Pancreas (tissue), 10 donors: ENCODE measurements around the gene GRIN3B. TPM values are rescaled to one million over a fixed set of nuclear protein-coding genes. Genes with fewer than 3 reads are reported as not detected.

Experiments
- ATAC-seq, 4 donors: fragments of 200-7000 bp; cut with Tn5 transposase; one replicate each; pipeline versions ENCODE4 v1.8.0 to v1.9.1; 2020; ENCODE audit warnings: mild to moderate bottlenecking in 4 of 4, moderate library complexity in 4 of 4
- DNase-seq, 6 donors: peaks; one replicate each; pipeline ENCODE4 v3.0.0-alpha.2; 2020
- FAIRE-seq: peaks from 2 replicates; lab custom pipeline; 2012; peaks lifted over from hg19 to GRCh38; lab: Jason Lieb, UNC
- H3K27ac ChIP-seq, 4 donors: fragments of 200-600 bp; sonication (generic); 1 replicate in 3 of 4; 2 replicates in 1 of 4; pipeline versions ENCODE4 v1.5.0 to v1.8.0; 2020
- H3K27me3 ChIP-seq, 4 donors: fragments of 200-600 bp; one replicate each; pipeline ENCODE4 v1.8.0; 2021
- H3K36me3 ChIP-seq, 3 donors: fragments of 200-600 bp; sonication (generic) in 1 of 3; one replicate each; pipeline versions ENCODE4 v1.5.0 to v1.8.0; 2020 to 2021
- H3K4me1 ChIP-seq, 3 donors: fragments of 200-600 bp; one replicate each; pipeline ENCODE4 v1.8.0; 2021
- H3K4me3 ChIP-seq, 4 donors: fragments of 200-600 bp; sonication (generic) in 2 of 4; one replicate each; pipeline versions ENCODE4 v1.5.0 to v1.8.0; 2020 to 2021
- H3K9me3 ChIP-seq, 4 donors: fragments of 200-600 bp; one replicate each; pipeline ENCODE4 v1.8.0; 2021
- WGBS, 2 donors: extraction: QIAGEN DNeasy Blood & Tissue Kit; methylation state at CpG; one replicate each; pipeline ENCODE4 v1.1.7; 2013; 5-methylcytosine and 5-hydroxymethylcytosine counted together
- intact Hi-C, 3 donors: fragments of 100-400 bp; cut with DNase I; formaldehyde crosslinking; loops; one replicate each; pipeline versions ENCODE4 v1.11.1 to v1.14.2; 2022
- polyA plus RNA-seq, 2 donors: library from polyadenylated mRNA; stranded (reverse); fragments of 200-250 nt; gene quantifications; one replicate each; pipeline ENCODE4 v1.2.3, GENCODE V29; 2013
- total RNA-seq, 6 donors: library from RNA; stranded (reverse); fragmentation: NEBNext Ultra II Directional in 4 of 6; extraction: Animal tissue kit (Norgen Biotek cat#: 25700) in 4 of 6; gene quantifications; one replicate each; pipeline versions ENCODE4 v1.2.1 to v1.2.4, GENCODE V29; 2021 to 2023
- TF ChIP-seq, protein P1 (sequence below), 4 donors: fragments of 200-600 bp; sonication (generic) in 3 of 4; IDR thresholded peaks; one replicate each; pipeline versions ENCODE4 v1.5.0 to v1.8.0; 2021; ENCODE audit warnings: antibody characterized with exemption in 4 of 4
- donor health status: healthy with polysubstance abuse.
- donor health status: DM: no; HTN: no; CAD: no; lungs with moderate emphysema.
- donor health status: DM: no; HTN: no; CAD: no.
- donor health status: control.
- donor health status: control.
- donor health status: Bipolar disorder and iron deficiency.
- donor health status: DM: yes; HTN: yes; CAD: no.
- donor health status: DM: no; HTN: no; CAD: no.
- donor health status: DM: no; HTN: no; CAD: no.
- donor health status: DM: yes; HTN: yes; CAD: no.

Gene GRIN3B
- total and polyA plus RNA-seq, 8 donors, result 0.08 to 0.09 TPM; not detected in 6

DNA sequence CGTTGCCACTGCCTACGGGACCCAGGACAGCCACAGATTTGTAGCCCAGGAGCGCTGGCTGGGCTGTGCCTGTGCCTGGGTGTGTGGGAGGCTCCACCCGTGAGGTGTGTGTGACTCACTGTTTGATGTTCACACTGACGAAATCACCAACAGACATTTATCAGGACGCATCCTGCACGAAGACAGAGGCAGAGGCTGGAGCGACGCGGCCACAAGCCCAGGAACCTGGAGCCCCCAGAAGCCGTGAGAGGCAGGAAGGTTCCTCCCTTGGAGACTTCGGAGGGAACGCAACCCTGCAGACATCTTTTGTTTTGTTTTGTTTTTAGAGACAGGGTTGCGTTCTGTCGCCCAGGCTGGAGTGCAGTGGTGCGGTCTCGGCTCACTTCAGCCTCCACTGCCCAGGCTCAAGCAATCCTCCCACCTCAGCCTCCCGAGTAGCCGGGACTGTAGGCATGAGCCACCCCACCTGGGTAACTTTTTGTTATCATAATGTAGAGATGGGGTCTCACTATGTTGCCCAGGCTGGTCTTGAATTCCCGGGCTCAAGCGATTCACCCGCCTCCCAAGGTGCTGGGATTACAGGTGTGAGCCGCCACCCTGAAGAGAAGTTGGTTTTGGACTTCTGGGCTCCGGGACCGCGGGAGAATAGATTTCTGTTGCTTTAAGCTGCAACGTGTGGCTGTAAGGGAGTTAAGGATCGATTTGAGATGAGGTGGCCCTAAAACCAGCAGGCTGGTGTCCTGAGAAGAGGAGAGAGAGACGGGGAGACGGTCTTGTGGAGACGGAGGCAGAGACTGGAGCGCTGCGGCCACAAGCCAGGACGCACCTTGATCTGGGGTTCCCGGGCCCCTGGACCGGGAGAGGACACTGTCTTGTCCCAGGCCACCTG is 41.0 kb upstream of the GRIN3B start:
- no peaks in the 10 kb centered on the region for H3K36me3 ChIP-seq
- no peak for ATAC-seq
- intact Hi-C loops, result no loop called here
- no peaks in the 10 kb centered on the region for H3K27me3 ChIP-seq
- WGBS, 2 donors, result 87 to 90% methylated on average over 36 of the region's 36 CpGs
- TF ChIP-seq, protein P1, sequence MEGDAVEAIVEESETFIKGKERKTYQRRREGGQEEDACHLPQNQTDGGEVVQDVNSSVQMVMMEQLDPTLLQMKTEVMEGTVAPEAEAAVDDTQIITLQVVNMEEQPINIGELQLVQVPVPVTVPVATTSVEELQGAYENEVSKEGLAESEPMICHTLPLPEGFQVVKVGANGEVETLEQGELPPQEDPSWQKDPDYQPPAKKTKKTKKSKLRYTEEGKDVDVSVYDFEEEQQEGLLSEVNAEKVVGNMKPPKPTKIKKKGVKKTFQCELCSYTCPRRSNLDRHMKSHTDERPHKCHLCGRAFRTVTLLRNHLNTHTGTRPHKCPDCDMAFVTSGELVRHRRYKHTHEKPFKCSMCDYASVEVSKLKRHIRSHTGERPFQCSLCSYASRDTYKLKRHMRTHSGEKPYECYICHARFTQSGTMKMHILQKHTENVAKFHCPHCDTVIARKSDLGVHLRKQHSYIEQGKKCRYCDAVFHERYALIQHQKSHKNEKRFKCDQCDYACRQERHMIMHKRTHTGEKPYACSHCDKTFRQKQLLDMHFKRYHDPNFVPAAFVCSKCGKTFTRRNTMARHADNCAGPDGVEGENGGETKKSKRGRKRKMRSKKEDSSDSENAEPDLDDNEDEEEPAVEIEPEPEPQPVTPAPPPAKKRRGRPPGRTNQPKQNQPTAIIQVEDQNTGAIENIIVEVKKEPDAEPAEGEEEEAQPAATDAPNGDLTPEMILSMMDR (IDR thresholded peaks at IDR 0.05), result no peak
- H3K27ac ChIP-seq, result no peak overlapping the region
- H3K9me3 ChIP-seq, result no peaks in the 10 kb centered on the region
- no peak for FAIRE-seq
- no peak overlapping the region for H3K4me3 ChIP-seq
- DNase-seq, result no peak
- H3K4me1 ChIP-seq, result no peaks in the 10 kb centered on the region

DNA sequence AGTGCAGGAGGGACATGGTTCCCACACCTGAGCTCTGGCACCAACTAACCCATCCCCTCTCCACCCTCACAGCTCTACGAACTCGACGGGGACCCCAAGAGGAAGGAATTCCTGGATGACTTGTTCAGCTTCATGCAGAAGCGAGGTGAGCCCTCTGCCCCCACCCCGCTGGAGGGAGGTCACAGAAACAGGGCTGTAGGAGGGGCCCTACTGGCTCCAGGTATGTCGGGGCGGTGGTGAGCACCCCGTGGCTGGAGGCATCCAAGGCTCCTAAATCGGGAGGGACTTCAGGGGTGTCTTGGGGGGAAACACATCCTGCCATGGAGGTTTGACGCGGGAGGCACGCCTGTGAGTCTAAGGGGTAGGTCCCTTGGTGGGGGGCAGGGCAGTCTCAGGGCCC is 40.2 kb upstream of the GRIN3B start:
- FAIRE-seq (no peak), ATAC-seq (no peak), DNase-seq (peak in 1 of 6 donors; percentile 19)
- 63 to 66% methylated on average over 12 of the region's 12 CpGs for WGBS, 2 donors
- Histone ChIP-seq H3K36me3 (peaks cover 0 to 5% (median 0%) of the 10 kb centered on the region in 3 donors), H3K27ac (no peak overlapping the region), H3K4me1 (no peaks in the 10 kb centered on the region), H3K4me3 (no peak overlapping the region), H3K9me3 (no peaks in the 10 kb centered on the region), H3K27me3 (no peaks in the 10 kb centered on the region)
- TF ChIP-seq, protein P1 (IDR thresholded peaks at IDR 0.05), result no peak
- intact Hi-C loops, result no loop called here

DNA sequence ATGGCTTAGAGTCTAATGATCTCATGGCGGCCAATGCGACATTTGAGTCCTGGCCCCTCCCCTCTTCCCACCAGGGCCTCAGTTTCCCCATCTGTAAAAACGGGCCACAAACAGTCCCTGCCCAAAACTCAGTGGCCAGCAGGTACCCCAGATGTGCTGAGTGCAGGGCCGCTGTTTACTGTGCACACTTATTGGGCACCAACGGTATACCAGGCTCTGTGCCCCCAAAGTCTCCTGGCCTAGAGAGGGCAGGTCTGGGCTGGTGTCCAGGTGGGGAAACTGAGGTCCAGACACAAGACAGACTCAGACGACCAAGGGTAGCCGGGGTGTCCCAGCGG is 39.6 kb upstream of the GRIN3B start:
- Histone ChIP-seq H3K27me3 (no peaks in the 10 kb centered on the region), H3K27ac (no peak overlapping the region), H3K36me3 (peaks cover 0 to 9% (median 0%) of the 10 kb centered on the region in 3 donors), H3K4me3 (no peak overlapping the region), H3K4me1 (no peaks in the 10 kb centered on the region), H3K9me3 (no peaks in the 10 kb centered on the region)
- 74 to 86% methylated on average over 8 of the region's 8 CpGs for WGBS, 2 donors
- intact Hi-C loops, result no loop called here
- TF ChIP-seq, protein P1 (IDR thresholded peaks at IDR 0.05), result no peak
- ATAC-seq (no peak), FAIRE-seq (no peak), DNase-seq (no peak)

DNA sequence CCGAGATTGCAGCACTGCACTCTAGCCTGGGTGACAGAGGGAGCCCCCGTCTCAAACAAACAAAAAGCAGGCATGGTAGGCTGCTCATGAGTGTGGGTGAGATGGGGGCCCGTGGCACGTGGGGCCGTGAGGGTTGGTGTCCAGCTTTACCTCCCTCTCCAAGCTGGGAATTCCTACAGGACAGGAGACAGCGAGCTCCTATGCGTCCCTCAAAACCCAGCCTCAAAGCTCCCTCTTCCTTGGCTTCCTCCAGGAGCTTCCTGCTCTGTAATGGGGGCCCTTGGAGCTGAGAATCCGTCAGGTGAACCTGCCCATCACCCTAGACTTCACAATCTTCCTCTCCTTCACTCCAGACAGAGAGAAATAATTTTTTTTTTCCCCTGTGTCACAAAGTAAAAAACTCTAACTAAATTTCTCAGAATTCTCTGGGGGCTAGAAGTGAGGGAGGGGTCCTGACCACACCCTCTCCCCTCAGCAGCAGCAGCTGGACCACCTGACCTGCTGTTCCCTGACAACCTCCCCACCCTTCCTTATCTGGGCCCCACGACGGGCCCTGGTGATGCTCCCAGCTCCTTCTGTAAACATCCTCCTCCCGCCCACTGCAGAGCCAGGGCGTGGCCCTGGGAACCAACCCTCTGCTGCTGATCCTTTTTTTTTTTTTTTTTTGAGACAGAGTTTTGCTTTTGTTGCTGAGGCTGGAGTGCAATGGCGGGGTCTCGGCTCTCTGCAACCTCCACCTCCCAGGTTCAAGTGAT is 38.2 kb upstream of the GRIN3B start:
- intact Hi-C loops, result no loop called here
- H3K4me3 ChIP-seq, result no peak overlapping the region
- H3K9me3 ChIP-seq, result no peaks in the 10 kb centered on the region
- H3K4me1 ChIP-seq, result no peaks in the 10 kb centered on the region
- WGBS, 2 donors, result 70 to 78% methylated on average over 14 of the region's 14 CpGs
- no peak overlapping the region for H3K27ac ChIP-seq
- FAIRE-seq (no peak), DNase-seq (no peak), ATAC-seq (peak in 3 of 4 donors; percentile 24 to 52 (median 28))
- peaks cover 0 to 9% (median 0%) of the 10 kb centered on the region in 3 donors for H3K36me3 ChIP-seq
- H3K27me3 ChIP-seq, result no peaks in the 10 kb centered on the region
- TF ChIP-seq, protein P1 (IDR thresholded peaks at IDR 0.05), result no peak
